GM18909 (cell line): ENCODE measurements around the gene SLC6A3.

ENCODE experiments used
- ATAC-seq: cut with Tn5 transposase; IDR thresholded peaks from one replicate; pipeline ENCODE4 v1.9.1; 2021; ENCODE audit warnings: mild to moderate bottlenecking; ENCODE audit not compliant: unreplicated experiment, poor library complexity

The SLC6A3 gene

GRCh38 chr5:1443171-1443570 is 2.1 kb downstream of the SLC6A3 start:
- ATAC-seq = no peak

GRCh38 chr5:1442222-1443145 is 2.8 kb downstream of the SLC6A3 start:
- ATAC-seq = no peak

GRCh38 chr5:1441166-1441865 is 3.9 kb downstream of the SLC6A3 start:
- no peak for ATAC-seq

GRCh38 chr5:1440098-1440493 is 5.1 kb downstream of the SLC6A3 start:
- no peak for ATAC-seq

- ATAC-seq = no peak
Observed at GRCh38 chr5:1439388-1440097, 5.7 kb downstream of the SLC6A3 start.

- ATAC-seq = no peak
Observed at GRCh38 chr5:1438871-1439270, 6.4 kb downstream of the SLC6A3 start.

- ATAC-seq = no peak
Observed at GRCh38 chr5:1437876-1438559, 7.2 kb downstream of the SLC6A3 start.

- ATAC-seq = no peak
Observed at GRCh38 chr5:1437226-1437829, 7.9 kb downstream of the SLC6A3 start.

GRCh38 chr5:1436681-1437080 is 8.6 kb downstream of the SLC6A3 start:
- ATAC-seq = no peak

- no peak for ATAC-seq
Observed at GRCh38 chr5:1436036-1436435, 9.2 kb downstream of the SLC6A3 start.

GRCh38 chr5:1435369-1435768 is 9.9 kb downstream of the SLC6A3 start:
- ATAC-seq = no peak

GRCh38 chr5:1432296-1432695 is 12.9 kb downstream of the SLC6A3 start:
- no peak for ATAC-seq

- ATAC-seq = no peak
Observed at GRCh38 chr5:1431896-1432295, 13.3 kb downstream of the SLC6A3 start.

GRCh38 chr5:1431021-1431811 is 14.0 kb downstream of the SLC6A3 start:
- no peak for ATAC-seq

GRCh38 chr5:1430121-1430795 is 15.0 kb downstream of the SLC6A3 start:
- ATAC-seq = no peak

- no peak for ATAC-seq
Observed at GRCh38 chr5:1429496-1429895, 15.7 kb downstream of the SLC6A3 start.

- ATAC-seq = no peak
Observed at GRCh38 chr5:1429066-1429465, 16.2 kb downstream of the SLC6A3 start.

- no peak for ATAC-seq
Observed at GRCh38 chr5:1428107-1428506, 17.1 kb downstream of the SLC6A3 start.

- ATAC-seq = no peak
Observed at GRCh38 chr5:1424716-1425115, 20.5 kb downstream of the SLC6A3 start.
